MCF 10A (cell line): ENCODE data around the gene GORASP2. TPM values are rescaled to one million over a fixed set of nuclear protein-coding genes. Genes with fewer than 3 reads are reported as not detected.

Experiments used
- BruUV-seq: library from RNA; stranded (reverse); fragments of 400-500 nt; replicated peaks from 2 replicates; lab custom pipeline; 2021; lab: Mats Ljungman, UMichigan
- CTCF ChIA-PET: fragments of 300-600 bp; sonication (Branson Sonifier 250); formaldehyde crosslinking; extraction: SDS; loops from one replicate; lab custom pipeline; 2021; ENCODE audit warnings: antibody characterized with exemption, inconsistent platforms; lab: Yijun Ruan, JAX
- POLR2A ChIA-PET: fragments of 300-600, 350-650 bp; sonication (Branson Sonifier 250); formaldehyde crosslinking; extraction: SDS; loops from one replicate; lab custom pipeline; 2020; ENCODE audit warnings: antibody characterized with exemption, inconsistent platforms; lab: Yijun Ruan, JAX
- DNase-seq: peaks from one replicate; pipeline ENCODE4 v3.0.0-alpha.2; 2018; ENCODE audit not compliant: unreplicated experiment
- H3K27ac Mint-ChIP-seq: one replicate; pipeline ENCODE4 v1.8.0; 2022; ENCODE audit warnings: mild to moderate bottlenecking, low read depth, mixed read lengths; ENCODE audit not compliant: unreplicated experiment
- H3K27me3 Mint-ChIP-seq: one replicate; pipeline ENCODE4 v1.8.0; 2022; ENCODE audit warnings: mixed read lengths; ENCODE audit not compliant: insufficient read depth, unreplicated experiment
- H3K36me3 Mint-ChIP-seq: one replicate; pipeline ENCODE4 v1.8.0; 2022; ENCODE audit warnings: mild to moderate bottlenecking, moderate library complexity, mixed read lengths; ENCODE audit not compliant: insufficient read depth, unreplicated experiment
- H3K4me1 Mint-ChIP-seq: one replicate; pipeline ENCODE4 v1.8.0; 2022; ENCODE audit warnings: mixed read lengths; ENCODE audit not compliant: insufficient read depth, unreplicated experiment
- H3K4me3 Mint-ChIP-seq: one replicate; pipeline ENCODE4 v1.8.0; 2022; ENCODE audit warnings: mild to moderate bottlenecking, moderate library complexity, mixed read lengths; ENCODE audit not compliant: unreplicated experiment
- H3K9me3 Mint-ChIP-seq: one replicate; pipeline ENCODE4 v1.8.0; 2022; ENCODE audit warnings: mixed read lengths; ENCODE audit not compliant: unreplicated experiment
- CTCF ChIP-seq: fragments of 200-600 bp; IDR thresholded peaks from one replicate; pipeline ENCODE4 v1.8.0; 2022; ENCODE audit warnings: antibody characterized with exemption, mild to moderate bottlenecking; ENCODE audit not compliant: unreplicated experiment
- intact Hi-C: fragments of 100-400 bp; cut with micrococcal nuclease; formaldehyde crosslinking; loops from 2 replicates; pipeline ENCODE4 v1.14.1; 2022
- total RNA-seq: library from RNA; stranded (reverse); gene quantifications from 2 replicates; pipeline ENCODE4 v1.2.3, GENCODE V29; 2022

Gene GORASP2
- total RNA-seq, 1 experiment from 2014 or later = 140 TPM

DNA sequence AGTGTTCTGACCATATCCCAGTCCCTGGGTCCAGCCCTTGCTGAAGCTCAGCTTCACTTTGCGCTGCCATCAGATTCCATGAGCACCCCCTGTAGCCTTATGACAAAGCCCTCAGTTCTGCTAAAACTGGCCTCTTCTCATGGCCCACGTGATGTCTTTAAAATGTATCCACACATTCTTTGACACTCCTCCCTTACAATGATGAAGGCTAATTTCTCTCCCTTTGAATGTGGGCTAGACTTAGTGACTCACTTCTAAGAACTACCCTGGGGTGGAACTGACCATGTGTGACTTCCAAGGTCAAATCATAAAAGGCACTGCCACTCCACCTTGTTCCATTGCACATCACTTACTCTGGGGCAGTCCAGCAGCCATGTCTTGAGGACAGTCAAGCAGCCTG lies 45.4 kb upstream of the GORASP2 start:
- no TSS peak for BruUV-seq
- Mint-ChIP-seq H3K36me3 (no peaks in the 10 kb centered on the region), H3K4me1 (peaks cover 27% of the 10 kb centered on the region), H3K27me3 (peaks cover 28% of the 10 kb centered on the region), H3K27ac (no peak overlapping the region), H3K9me3 (no peaks in the 10 kb centered on the region), H3K4me3 (no peak overlapping the region)
- DNase-seq = no peak
- TF ChIP-seq CTCF = no peak
- intact Hi-C loops = no loop called here
- ChIA-PET POLR2A (no interaction called here), CTCF (interaction anchor here (1.2 to 2.5 kb wide), 2 partner anchors 10 to 559 kb away, joined by 4 to 7 read pairs; no protein-coding TSS in a partner anchor)

GRCh38 chr2:170885130-170885791 lies 43.8 kb upstream of the GORASP2 start:
- DNase-seq = no peak
- CTCF ChIA-PET = interaction anchor here (0.7 to 2.5 kb wide), 5 partner anchors 11 to 524 kb away, joined by 3 to 7 read pairs (median 3); no protein-coding TSS in a partner anchor
- H3K4me1 Mint-ChIP-seq = peaks cover 26% of the 10 kb centered on the region
- BruUV-seq = no TSS peak
- H3K36me3 Mint-ChIP-seq = no peaks in the 10 kb centered on the region
- H3K4me3 Mint-ChIP-seq = no peak overlapping the region
- peaks cover 28% of the 10 kb centered on the region for H3K27me3 Mint-ChIP-seq
- POLR2A ChIA-PET = interaction anchor here (1.0 to 1.2 kb wide), 2 partner anchors 12 to 44 kb away, joined by 3 read pairs; partner anchors contain the start of gene GORASP2
- H3K27ac Mint-ChIP-seq = no peak overlapping the region
- intact Hi-C loops = no loop called here
- H3K9me3 Mint-ChIP-seq = no peaks in the 10 kb centered on the region
- TF ChIP-seq CTCF = no peak

DNA sequence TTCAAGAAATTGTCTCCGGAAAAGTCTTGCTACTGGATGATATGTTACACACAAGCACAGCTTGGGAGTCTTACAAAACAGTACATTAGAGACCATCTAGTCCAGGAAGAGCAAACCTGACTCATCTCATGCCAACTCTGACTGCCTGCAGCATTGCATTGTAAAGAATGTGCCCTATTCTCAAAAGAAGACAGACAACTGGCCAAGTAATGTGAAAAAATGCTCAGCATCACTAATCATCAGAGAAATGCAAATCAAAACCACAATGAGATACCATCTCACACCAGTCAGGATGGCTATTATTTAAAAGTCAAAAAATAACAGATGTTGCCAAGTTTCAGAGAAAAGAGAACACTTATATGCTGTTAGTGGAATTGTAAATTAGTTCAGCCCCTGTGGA lies 42.7 kb upstream of the GORASP2 start:
- Mint-ChIP-seq H3K4me3 (no peak overlapping the region), H3K9me3 (no peaks in the 10 kb centered on the region), H3K36me3 (no peaks in the 10 kb centered on the region), H3K27me3 (peaks cover 17% of the 10 kb centered on the region), H3K4me1 (peaks cover 24% of the 10 kb centered on the region), H3K27ac (no peak overlapping the region)
- no peak for TF ChIP-seq CTCF
- BruUV-seq = no TSS peak
- ChIA-PET POLR2A (no interaction called here), CTCF (interaction anchor here (1.8 kb wide), 1 partner anchor 14 kb away, joined by 6 read pairs; no protein-coding TSS in a partner anchor)
- DNase-seq = peak; percentile 64
- intact Hi-C loops = no loop called here

GRCh38 chr2:170887496-170887895 lies 41.6 kb upstream of the GORASP2 start:
- Mint-ChIP-seq H3K27ac (no peak overlapping the region), H3K36me3 (no peaks in the 10 kb centered on the region), H3K27me3 (peaks cover 6% of the 10 kb centered on the region), H3K4me1 (peaks cover 20% of the 10 kb centered on the region), H3K9me3 (no peaks in the 10 kb centered on the region), H3K4me3 (no peak overlapping the region)
- ChIA-PET POLR2A (interaction anchor here (1.2 kb wide), 1 partner anchor 41 kb away, joined by 4 read pairs; no protein-coding TSS in a partner anchor), CTCF (interaction anchor here (0.7 to 2.0 kb wide), 3 partner anchors 14 to 792 kb away, joined by 3 to 11 read pairs (median 5); no protein-coding TSS in a partner anchor)
- TF ChIP-seq CTCF = no peak
- no peak for DNase-seq
- intact Hi-C loops = no loop called here
- no TSS peak for BruUV-seq
